Adrenal gland (tissue), 5 donors: ENCODE measurements around the gene CLK2.

Source experiments
- CTCF ChIP-seq, 6 experiments: fragments of 450-650 bp in 4 of 6; fragments of 200-600 bp in 2 of 6; sonication (generic) in 1 of 6; IDR thresholded peaks; 1 replicate in 5 of 6; 2 replicates in 1 of 6; pipeline versions ENCODE4 v1.5.1 to v1.8.0; 2016 to 2021; ENCODE audit warnings: antibody characterized with exemption in 6 of 6, mild to moderate bottlenecking in 2 of 6, moderate library complexity in 1 of 6
- POLR2A ChIP-seq, 2 donors: fragments of 450-650 bp; IDR thresholded peaks; one replicate each; pipeline ENCODE4 v1.6.1; 2017; ENCODE audit warnings: antibody characterized with exemption in 2 of 2, mild to moderate bottlenecking in 2 of 2, moderate library complexity in 1 of 2
- donor health status: DM: no; HTN: no; CAD: no.

- TF ChIP-seq CTCF (IDR thresholded peaks at IDR 0.05) (no peak), POLR2A (IDR thresholded peaks at IDR 0.05) (peak; percentile 43 to 83)
Measured at GRCh38 chr1:155227261-155228095, 45.8 kb downstream of the CLK2 start.
